Astrocyte of the cerebellum (primary cell): ENCODE data around the gene MORN1.

Experiments
- DNase-seq: peaks from one replicate; pipeline ENCODE4 v3.0.0-alpha.2; 2011; ENCODE audit warnings: low read depth
- H3K4me3 ChIP-seq: 2 replicates; pipeline ENCODE4 v1.5.1; 2011; ENCODE audit warnings: mild to moderate bottlenecking, low read depth, low read length, moderate library complexity
- in situ Hi-C: cut with HindIII; loops from 2 replicates; pipeline ENCODE4 v1.10.0; 2017; ENCODE audit warnings: low sequenced_read_pairs
- TF ChIP-seq, protein P1 (sequence below): IDR thresholded peaks from 2 replicates; pipeline ENCODE4 v1.5.1; 2012; ENCODE audit warnings: low read length, low read depth, moderate library complexity, mild to moderate bottlenecking; ENCODE audit errors: missing control alignments

Gene MORN1

DNA sequence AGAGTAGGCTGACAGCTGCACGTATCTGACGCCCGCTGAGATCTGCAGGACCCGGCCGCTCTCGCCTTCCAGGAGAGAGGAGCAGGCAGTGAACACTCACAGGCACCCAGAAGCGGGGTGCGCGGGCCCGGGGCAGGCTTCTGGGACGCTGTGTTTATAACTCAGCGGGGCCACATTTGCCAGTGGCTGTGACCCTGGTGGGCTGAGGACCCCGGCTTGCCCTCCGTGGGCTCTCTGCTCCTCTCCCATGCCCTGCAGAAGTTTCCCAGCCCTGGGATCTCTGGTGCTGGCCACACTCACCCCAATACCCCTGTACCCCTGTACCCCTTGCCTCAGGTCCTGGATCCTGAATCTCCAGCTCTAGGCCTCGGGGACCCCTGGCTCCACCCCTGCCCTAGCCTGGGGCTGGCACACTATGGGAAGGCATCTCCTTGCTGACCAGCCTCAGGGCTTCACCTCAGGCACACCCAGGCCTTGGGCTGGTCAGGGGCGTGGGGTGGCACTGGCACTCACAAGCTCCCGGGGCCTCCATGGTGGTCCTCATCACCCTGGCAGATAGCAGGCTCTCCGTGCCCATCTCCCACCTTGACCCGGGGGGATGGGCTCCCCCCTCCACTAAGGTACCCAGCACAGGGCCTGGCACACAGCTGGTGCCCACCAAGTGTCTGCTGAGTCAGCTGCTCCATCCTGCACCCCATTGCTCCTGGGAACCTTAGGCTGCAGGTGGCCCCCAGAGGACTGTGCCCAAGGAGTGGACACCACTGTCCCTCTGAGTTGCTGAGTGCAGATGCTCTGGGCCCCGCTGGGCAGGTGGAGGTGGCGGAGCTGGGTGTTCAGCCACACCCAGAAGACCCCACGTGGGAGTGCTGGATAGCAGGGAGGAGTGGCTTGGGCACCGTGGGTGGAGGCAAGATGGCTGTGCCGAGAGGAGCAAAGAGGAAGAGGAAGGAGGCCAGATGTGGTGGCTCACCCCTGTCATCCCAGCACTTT is 32.4 kb downstream of the MORN1 start:
- in situ Hi-C loops: no loop called here
- no peak for DNase-seq
- H3K4me3 ChIP-seq: no peak overlapping the region
- TF ChIP-seq, protein P1, sequence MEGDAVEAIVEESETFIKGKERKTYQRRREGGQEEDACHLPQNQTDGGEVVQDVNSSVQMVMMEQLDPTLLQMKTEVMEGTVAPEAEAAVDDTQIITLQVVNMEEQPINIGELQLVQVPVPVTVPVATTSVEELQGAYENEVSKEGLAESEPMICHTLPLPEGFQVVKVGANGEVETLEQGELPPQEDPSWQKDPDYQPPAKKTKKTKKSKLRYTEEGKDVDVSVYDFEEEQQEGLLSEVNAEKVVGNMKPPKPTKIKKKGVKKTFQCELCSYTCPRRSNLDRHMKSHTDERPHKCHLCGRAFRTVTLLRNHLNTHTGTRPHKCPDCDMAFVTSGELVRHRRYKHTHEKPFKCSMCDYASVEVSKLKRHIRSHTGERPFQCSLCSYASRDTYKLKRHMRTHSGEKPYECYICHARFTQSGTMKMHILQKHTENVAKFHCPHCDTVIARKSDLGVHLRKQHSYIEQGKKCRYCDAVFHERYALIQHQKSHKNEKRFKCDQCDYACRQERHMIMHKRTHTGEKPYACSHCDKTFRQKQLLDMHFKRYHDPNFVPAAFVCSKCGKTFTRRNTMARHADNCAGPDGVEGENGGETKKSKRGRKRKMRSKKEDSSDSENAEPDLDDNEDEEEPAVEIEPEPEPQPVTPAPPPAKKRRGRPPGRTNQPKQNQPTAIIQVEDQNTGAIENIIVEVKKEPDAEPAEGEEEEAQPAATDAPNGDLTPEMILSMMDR: no peak

GRCh38 chr1:2358072-2358471 is 33.3 kb downstream of the MORN1 start:
- TF ChIP-seq, protein P1: no peak
- H3K4me3 ChIP-seq: no peak overlapping the region
- in situ Hi-C loops: no loop called here
- DNase-seq: no peak

DNA sequence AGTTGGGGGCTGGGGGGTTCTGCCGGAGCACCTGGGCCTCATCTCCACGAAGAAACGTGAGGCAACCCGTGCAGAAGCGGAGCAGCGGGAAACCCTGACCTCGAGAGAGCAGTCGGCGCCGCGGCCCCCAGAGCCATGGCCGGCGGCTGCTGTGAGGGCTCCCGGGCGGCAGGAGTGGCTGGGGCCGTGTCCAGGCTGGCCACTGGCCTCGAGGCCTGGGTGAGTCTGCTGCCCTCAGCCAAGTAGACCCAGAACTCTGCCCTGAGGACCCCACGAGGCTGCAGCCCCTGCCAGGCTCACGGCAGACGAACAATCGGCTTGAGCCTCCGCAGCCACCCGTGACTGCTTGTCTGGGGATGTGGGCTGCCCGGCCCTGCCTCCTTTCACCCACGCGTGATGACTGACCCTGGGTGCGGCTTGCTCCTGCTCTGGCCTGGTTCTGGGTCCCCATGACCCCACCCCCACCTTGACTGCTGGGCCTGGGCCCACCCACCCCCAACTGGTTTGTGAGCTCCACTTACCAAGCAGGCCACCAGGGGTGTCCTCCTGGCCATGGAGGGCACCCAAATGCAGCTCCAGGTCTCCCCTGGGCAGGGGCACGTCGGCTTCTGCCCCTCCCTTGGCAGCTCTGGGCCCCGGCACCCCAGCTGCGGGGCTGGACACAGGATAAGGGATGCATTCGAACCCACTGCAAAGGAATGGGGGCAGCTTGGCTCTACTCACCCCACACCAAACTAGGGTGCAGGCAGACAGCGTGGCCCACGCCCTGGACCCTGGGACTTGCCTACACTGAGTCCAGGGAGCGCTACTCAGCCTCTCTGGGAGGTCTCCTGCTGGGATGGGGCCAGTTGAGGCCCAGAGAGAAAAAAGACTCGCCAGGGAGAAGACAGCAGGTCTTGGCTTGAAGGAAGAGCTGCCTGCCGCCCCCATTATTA is 34.2 kb downstream of the MORN1 start:
- in situ Hi-C loops: no loop called here
- no peak for DNase-seq
- H3K4me3 ChIP-seq: no peak overlapping the region
- TF ChIP-seq, protein P1: no peak

DNA sequence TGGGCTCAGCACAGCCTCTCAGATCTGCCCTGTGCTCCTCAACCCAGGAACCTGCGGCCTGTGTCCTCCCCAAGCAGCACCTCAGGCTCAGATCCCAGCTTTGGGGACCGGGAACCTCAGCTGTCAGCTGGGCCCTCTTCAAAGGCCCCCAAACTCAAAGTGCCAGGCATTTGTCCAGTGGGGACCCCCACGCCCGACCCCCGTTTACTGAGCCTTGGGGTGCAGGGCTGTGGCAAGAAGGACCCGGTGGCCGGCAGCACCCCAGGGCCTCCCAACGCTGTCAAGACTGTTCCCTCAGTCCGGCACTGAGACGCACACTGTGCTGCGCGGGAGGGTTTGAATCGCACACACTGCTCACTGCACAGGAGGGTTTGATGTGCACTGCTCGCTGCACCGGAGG is 35.0 kb downstream of the MORN1 start:
- DNase-seq: no peak
- in situ Hi-C loops: no loop called here
- no peak overlapping the region for H3K4me3 ChIP-seq
- TF ChIP-seq, protein P1: no peak

DNA sequence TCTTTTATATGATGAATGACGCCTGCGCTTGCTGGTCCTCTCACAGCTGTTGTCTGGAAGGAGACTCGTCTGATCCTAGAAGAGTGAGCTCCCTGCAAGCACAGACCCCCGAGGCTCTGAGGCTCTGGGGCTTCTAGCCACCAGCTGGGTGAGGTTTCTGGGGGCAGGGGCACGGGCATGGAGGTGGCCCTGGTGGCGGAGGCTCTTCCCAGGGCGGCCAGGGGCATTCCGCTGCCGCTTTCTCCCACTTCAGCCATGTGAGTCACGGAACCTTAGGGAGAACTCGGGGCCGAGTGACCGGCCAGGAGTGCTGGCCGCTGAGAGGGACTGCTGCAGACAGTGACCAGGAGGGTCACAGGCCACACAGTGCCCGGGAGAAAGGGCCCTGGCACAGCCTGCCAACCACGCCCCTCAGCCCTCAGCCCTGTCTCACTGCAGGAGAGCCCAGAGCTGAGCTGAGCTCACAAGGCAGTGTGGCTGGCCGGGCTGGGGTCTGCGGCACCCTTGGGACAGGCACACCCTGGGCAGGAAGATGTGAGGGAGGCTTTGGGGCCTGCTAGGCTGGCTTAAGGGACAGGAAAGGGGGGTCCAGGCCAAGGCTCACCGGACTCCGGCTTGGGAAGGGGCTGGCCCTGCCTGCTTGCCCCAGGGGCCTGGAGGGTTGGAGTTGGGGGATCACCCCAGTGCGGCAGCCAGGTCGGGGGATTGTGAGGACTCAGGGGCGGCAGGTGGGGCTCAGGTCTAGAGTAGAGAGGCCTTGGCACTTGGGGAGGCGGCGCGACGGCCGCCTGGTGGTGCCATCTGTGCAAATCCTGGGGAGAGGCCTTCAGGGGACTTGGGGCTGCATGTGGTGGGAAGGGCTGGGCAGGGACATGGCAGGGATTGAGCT is 35.7 kb downstream of the MORN1 start:
- H3K4me3 ChIP-seq: no peak overlapping the region
- no peak for DNase-seq
- in situ Hi-C loops: no loop called here
- TF ChIP-seq, protein P1: no peak
